ENCODE measurements around the gene CRACR2B. TPM values are rescaled to one million over a fixed set of nuclear protein-coding genes. Genes with fewer than 3 reads are reported as not detected.

CRACR2B gene
- total RNA-seq, 1 donor from 2014 or later, result 5.6 TPM

- no peak for DNase-seq
These were observed 12.3 kb downstream of the CRACR2B start for GRCh38 chr11:839875-840617.

DNA sequence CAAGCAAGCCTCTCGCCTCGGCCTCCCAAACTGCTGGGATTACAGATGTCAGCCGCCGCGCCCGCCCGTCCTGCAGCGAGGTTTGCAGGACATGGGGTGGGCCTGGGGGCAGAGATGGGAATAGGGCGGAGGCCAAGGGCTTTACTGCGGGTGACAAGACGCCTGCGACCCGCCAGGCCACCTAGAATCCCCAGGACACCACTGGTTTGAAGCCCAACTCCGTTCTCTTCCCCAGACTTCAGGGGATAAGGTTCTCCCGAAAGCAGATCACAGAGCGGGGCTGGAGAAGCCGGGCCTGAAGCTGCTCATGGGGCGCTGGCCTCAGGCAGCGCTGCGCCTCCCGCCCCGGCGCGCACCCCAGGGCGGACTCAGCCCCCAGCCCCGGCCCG is 14.3 kb downstream of the CRACR2B start:
- no peak for DNase-seq

GRCh38 chr11:842370-843002 is 14.8 kb downstream of the CRACR2B start, which contains the start of the genes POLR2L and TSPAN4:
POLR2L (minus strand) TSS chr11:842529; CDS start chr11:842508, 21 bp downstream.
TSPAN4 (plus strand) TSS chr11:842852; CDS start chr11:850305, 7,453 bp downstream.
- peak; percentile 82 for DNase-seq

- DNase-seq, result no peak
These were observed 15.5 kb downstream of the CRACR2B start for GRCh38 chr11:843086-843734.

DNA sequence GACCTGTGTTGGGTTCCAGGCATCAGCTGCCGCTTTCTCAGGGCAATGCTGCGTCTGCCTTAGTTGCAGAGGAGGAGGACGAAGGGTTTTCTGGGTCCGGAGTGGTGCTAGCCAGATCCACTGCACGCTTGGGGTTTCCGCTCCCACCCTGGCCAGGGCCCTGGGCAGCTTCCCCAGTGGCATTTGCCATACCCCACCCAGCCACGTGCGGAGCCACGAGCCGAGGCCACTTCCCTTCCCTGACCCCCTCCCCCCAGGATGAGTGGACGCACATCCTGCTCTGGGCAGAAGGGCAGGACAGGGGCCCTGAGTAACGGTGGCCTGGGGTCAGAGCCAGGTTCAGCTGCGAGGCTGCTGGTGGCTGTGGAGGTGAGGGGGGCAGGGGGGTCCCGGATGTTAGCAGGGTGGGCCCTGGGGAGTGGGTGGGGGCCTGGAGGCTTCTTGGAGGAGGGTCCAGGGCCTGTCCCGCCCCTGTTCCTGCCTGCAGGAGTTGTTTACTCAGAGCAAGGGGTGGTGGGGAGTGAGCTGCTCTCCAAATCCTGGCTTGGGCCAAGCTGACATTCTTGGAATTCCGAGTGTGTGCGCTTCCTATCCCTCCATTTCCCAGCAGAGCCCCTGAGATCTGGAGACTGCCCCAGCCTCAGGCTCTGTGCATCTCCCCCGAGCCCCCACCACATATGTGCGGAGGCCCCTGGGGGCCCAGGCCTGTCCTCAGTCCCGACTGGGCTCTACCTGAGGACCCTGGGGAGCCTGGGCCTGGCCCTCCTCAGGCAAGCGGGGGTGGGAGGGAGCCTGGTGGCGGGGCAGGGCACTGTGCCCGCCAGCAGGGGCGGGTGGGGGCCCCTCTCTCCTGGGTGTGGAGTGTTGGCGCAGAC is 16.3 kb downstream of the CRACR2B start:
- DNase-seq, result peak; percentile 92

- DNase-seq, result peak; percentile 94
These were observed 17.2 kb downstream of the CRACR2B start for GRCh38 chr11:844693-845644.

GRCh38 chr11:845872-846495 is 18.3 kb downstream of the CRACR2B start:
- DNase-seq, result no peak

DNA sequence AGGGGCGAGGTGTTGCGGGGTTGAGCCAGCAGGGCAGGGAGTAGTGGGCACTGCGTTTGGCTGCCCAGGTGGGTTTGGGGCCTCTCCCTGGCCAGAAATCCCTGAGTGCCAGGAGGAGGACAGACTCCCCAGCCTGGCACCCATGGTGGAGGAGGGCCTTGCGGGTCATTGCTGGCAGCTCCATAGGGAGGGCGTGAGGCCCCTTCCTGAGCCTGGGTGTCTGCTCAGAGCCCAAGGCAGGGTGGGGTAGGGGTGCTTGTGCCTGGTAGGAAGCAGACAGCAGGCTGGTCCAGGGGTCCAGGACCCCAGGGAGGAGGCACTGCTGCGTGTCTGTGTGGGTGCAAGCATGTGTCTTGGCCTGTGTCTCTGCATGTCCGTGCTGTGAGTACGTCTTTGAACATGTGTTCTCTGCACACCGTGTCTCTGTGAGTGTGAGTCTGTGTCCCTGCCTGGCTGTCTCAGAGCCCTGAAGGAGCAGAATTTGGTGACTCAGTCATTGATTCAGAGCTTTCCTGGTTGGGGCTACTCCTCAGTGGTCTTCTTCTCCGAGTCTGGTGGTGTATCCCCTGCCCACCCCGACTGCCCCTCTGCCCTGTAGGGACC is 18.9 kb downstream of the CRACR2B start:
- no peak for DNase-seq

GRCh38 chr11:847876-848275 is 20.2 kb downstream of the CRACR2B start:
- no peak for DNase-seq

- no peak for DNase-seq
These were observed 20.7 kb downstream of the CRACR2B start for GRCh38 chr11:848380-848931.

DNA sequence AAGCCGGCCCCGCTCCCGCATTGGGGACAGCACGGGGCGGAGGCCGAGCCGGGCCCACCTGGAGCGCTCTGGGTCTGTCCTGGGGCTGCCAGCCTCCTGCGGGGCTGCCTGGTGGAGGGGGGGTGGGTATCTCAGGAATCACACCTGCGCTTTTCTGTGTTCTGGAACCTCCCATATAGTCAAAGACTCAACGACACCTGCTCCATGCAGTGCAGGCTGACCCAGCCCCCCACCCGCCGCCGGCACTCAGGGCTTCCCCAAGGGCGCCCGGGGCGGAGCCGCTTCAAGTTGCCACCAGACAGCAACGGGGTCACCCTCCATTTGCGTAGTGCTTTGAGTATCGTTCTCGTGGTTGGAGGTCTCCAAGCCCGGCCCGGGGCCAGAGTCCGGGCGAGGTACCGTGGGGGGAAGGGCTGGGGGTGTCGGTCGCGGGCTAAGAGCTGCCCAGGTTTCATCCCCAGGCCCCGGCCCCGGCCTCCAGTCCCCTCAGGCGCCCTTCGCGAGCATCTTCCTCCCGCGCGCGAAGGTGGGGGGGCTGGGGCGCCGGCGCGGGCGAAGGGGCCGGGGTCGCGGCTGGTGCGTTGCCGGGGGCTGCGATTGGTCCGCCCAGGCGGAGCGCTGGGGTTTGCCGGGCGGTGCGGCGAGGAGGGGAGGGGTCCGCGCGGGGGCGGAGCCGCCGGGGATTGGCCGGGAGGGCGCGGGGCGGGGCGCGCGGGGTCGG is 21.5 kb downstream of the CRACR2B start:
- peak; percentile 42 for DNase-seq

- DNase-seq, result no peak
These were observed 22.4 kb downstream of the CRACR2B start for GRCh38 chr11:849951-850774.

DNA sequence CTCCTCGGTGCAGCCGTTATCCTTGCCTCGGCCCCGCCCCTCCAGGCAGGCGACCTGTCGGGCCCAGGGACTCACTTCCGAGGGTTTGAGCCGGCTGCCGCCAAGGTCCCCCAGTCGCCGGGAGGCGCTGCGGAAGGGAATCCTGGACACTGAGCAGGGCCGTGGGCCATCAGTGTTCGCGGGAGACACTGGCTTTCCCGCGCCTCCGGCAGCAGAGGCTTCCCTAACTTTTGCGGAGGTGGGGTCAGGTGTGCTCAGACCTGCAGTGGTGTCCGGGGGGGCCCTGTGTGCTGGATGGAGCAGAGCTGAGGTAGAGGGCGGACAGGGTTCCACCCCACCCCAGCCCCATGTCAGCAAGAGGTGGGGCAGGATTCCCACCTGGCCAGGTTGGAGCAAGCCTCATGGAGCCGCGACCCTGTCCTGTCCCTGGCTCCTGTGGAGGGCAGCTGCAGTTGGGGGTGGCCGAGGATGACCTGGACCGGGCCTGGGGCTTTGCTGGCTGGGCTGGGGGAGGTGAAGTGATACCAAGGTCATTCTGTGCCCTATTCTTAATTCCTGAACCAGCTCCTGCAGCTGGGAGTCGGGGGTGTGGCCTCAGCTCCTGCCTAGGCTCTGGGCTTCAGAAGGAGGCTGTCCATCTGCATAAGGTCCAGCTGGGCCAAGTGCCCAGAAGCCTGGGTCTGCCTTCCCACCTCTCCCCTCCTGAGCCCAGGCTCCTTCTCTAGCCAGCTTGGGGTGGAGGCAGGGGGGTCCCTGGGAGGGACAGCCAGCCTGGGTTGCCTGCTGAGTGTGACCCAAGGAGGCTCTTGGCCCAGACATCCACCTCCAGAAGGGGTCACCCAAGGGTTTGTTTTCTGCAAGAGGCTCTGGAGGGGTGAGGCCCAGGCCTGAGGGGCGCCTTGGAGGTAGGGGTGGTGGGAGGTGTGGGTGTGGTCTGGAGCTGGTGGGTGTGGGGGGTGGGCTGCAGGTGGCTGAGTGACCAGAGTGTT is 23.4 kb downstream of the CRACR2B start:
- no peak for DNase-seq

GRCh38 chr11:852762-853161 is 25.0 kb downstream of the CRACR2B start:
- no peak for DNase-seq

- no peak for DNase-seq
These were observed 26.1 kb downstream of the CRACR2B start for GRCh38 chr11:853682-854448.
